GM19372 (cell line): Measurements from ENCODE around the gene FIBCD1.

ENCODE experiments used
- ATAC-seq: cut with Tn5 transposase; IDR thresholded peaks from one replicate; pipeline ENCODE4 v1.9.1; 2021; ENCODE audit warnings: mild to moderate bottlenecking, low read depth, moderate library complexity; ENCODE audit not compliant: unreplicated experiment

The FIBCD1 gene

GRCh38 chr9:130866474-130866965 is 72.5 kb downstream of the FIBCD1 start:
- ATAC-seq: no peak

GRCh38 chr9:130865921-130866320 is 73.1 kb downstream of the FIBCD1 start:
- ATAC-seq: no peak

- ATAC-seq: no peak
These were observed 74.5 kb downstream of the FIBCD1 start for GRCh38 chr9:130864541-130864940.

GRCh38 chr9:130862747-130863146 is 76.3 kb downstream of the FIBCD1 start:
- no peak for ATAC-seq

- ATAC-seq: no peak
These were observed 76.8 kb downstream of the FIBCD1 start for GRCh38 chr9:130862217-130862616.

GRCh38 chr9:130861372-130862180 is 77.5 kb downstream of the FIBCD1 start:
- ATAC-seq: no peak

- ATAC-seq: no peak
These were observed 78.4 kb downstream of the FIBCD1 start for GRCh38 chr9:130860458-130861316.

- no peak for ATAC-seq
These were observed 80.0 kb downstream of the FIBCD1 start for GRCh38 chr9:130858739-130859705.

- ATAC-seq: no peak
These were observed 80.9 kb downstream of the FIBCD1 start for GRCh38 chr9:130857864-130858738.

GRCh38 chr9:130856474-130856873 is 82.6 kb downstream of the FIBCD1 start:
- ATAC-seq: no peak

GRCh38 chr9:130854835-130855234 is 84.2 kb downstream of the FIBCD1 start:
- ATAC-seq: no peak

GRCh38 chr9:130854092-130854491 is 85.0 kb downstream of the FIBCD1 start:
- no peak for ATAC-seq

- ATAC-seq: no peak
These were observed 86.2 kb downstream of the FIBCD1 start for GRCh38 chr9:130852801-130853200.
